ENCODE measurements around the gene NOL7. TPM values are rescaled to one million over a fixed set of nuclear protein-coding genes. Genes with fewer than 3 reads are reported as not detected.
A peak's percentile ranks its signal among the peaks of the same experiment; 100 is the strongest.

The NOL7 gene
- total and polyA plus RNA-seq, 2 of the 13 experiments (the other 11 are each of a cell fraction or from before 2014, with no cell fraction given): 37.8 to 186 TPM

- TF ChIP-seq PBX3 (CRISPR knock-in tag; IDR thresholded peaks at IDR 0.05; ENCODE audit: borderline replicate concordance): peak; percentile 83; the same call in 1 of the 2 replicates
- TF ChIP-seq KDM1A (CRISPR knock-in tag; IDR thresholded peaks at IDR 0.05): no peak
- TF ChIP-seq LBX2 (CRISPR knock-in tag; IDR thresholded peaks at IDR 0.05; ENCODE audit: borderline replicate concordance): 0 out of 2 replicates have a peak, but pooled peaks have one; percentile 5
- TF ChIP-seq SP2 (CRISPR knock-in tag; IDR thresholded peaks at IDR 0.05): no peak
- no peak for TF ChIP-seq ZNF788 (CRISPR knock-in tag; IDR thresholded peaks at IDR 0.05; ENCODE audit: borderline replicate concordance)
- no peak for TF ChIP-seq ZNF660 (CRISPR knock-in tag; IDR thresholded peaks at IDR 0.05; ENCODE audit: borderline replicate concordance, low read depth)
- no peak for TF ChIP-seq SMC3 (IDR thresholded peaks at IDR 0.05; ENCODE audit: low read length)
- TF ChIP-seq ZFAT (CRISPR knock-in tag; conservative IDR thresholded peaks at IDR 0.05): no peak
- TF ChIP-seq TERF1 (CRISPR knock-in tag; IDR thresholded peaks at IDR 0.05): no peak
- 0 out of 2 replicates have a peak, but pooled peaks have one; percentile 82 for TF ChIP-seq HES4 (CRISPR knock-in tag; IDR thresholded peaks at IDR 0.05; ENCODE audit: borderline replicate concordance)
- TF ChIP-seq CHD2 (IDR thresholded peaks at IDR 0.05; ENCODE audit: low read depth, low read length): no peak
- no peak for TF ChIP-seq KMT2B (CRISPR knock-in tag; IDR thresholded peaks at IDR 0.05)
- no peak for TF ChIP-seq HNF4A (CRISPR knock-in tag; IDR thresholded peaks at IDR 0.05)
- no peak for TF ChIP-seq RARA (CRISPR knock-in tag; IDR thresholded peaks at IDR 0.05)
- no peak for TF ChIP-seq MAFF (IDR thresholded peaks at IDR 0.05; ENCODE audit: low read depth, low read length)
- no peak for TF ChIP-seq ELK4 (CRISPR knock-in tag; IDR thresholded peaks at IDR 0.05; ENCODE audit: borderline replicate concordance)
- TF ChIP-seq ZNF577 (CRISPR knock-in tag; IDR thresholded peaks at IDR 0.05; ENCODE audit: borderline replicate concordance, low read depth): no peak
- TF ChIP-seq ZNF549 (CRISPR knock-in tag; IDR thresholded peaks at IDR 0.05): 0 out of 2 replicates have a peak, but pooled peaks have one; percentile 71
- no peak for TF ChIP-seq MZF1 (CRISPR knock-in tag; IDR thresholded peaks at IDR 0.05; ENCODE audit: borderline replicate concordance)
- TF ChIP-seq IRF9 (CRISPR knock-in tag; IDR thresholded peaks at IDR 0.05; ENCODE audit: borderline replicate concordance): no peak
- no peak for TF ChIP-seq MEIS1 (CRISPR knock-in tag; IDR thresholded peaks at IDR 0.05; ENCODE audit: borderline replicate concordance)
- no peak for TF ChIP-seq TCF7 (IDR thresholded peaks at IDR 0.05; ENCODE audit: low read depth)
- TF ChIP-seq PRMT3 (CRISPR knock-in tag; IDR thresholded peaks at IDR 0.05; ENCODE audit: borderline replicate concordance, low read depth): no peak
- no peak for TF ChIP-seq NR2F6 (IDR thresholded peaks at IDR 0.05)
- TF ChIP-seq NR2F6 (CRISPR knock-in tag; IDR thresholded peaks at IDR 0.05): no peak
- TF ChIP-seq RFXAP (CRISPR knock-in tag; IDR thresholded peaks at IDR 0.05; ENCODE audit: borderline replicate concordance): no peak
- TF ChIP-seq ZNF264 (CRISPR knock-in tag; IDR thresholded peaks at IDR 0.05): peak; percentile 47
Measured at GRCh38 chr6:13614126-13614925, 809 bp upstream of the NOL7 start (continued).
